ENCODE results near the gene B9D1.
A peak's percentile ranks its signal among the peaks of the same experiment; 100 is the strongest.
"Not testable (repeated sequence)": the region's sequence is repeated elsewhere in the genome, so short reads cannot be mapped to it uniquely, and the experiment has no call there.

Gene B9D1

DNA sequence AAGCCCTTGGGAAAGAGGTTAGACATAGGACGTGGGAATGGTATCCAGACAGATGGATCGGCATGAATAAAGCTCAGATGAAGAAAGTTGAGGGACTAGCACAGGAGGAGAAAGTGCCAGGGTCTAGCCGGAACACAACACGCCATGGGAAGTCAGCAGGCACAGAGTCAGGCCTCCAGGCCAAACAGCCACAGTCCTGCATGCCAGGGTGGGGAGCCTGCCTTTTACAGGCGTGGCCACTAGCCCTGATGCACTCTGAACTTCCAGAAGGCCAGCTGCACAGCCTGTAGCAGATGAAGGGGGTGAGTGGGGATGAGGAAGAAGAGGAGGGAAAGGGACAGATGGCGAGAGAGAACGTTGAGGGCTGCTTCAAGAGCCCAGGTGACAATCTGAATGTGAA is 5.2 kb downstream of the B9D1 start:
- DNase-seq = no peak

DNA sequence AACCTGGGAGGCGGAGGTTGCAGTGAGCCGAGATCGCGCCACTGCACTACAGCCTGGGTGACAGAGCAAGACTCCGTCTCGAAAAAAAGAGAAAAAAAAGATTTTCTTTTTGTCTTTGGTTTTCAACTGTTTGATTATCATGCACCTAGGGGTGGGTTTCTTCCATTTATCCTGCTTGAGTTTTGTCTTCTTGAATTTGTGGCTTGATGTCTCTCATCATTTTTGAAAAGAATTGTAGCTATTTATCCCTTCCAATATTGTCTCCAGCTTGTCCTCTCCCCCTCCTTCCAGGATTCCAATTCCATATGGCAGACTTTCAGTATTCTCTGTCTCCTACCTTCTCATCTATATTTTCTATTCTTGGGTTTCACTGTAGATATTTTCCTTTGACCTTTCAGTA is 7.8 kb downstream of the B9D1 start:
- no peak for DNase-seq

- not testable (repeated sequence) for DNase-seq
These were observed 9.1 kb downstream of the B9D1 start for GRCh38 chr17:19353401-19353800.

GRCh38 chr17:19348806-19349205 is 13.7 kb downstream of the B9D1 start:
- no peak for DNase-seq

DNA sequence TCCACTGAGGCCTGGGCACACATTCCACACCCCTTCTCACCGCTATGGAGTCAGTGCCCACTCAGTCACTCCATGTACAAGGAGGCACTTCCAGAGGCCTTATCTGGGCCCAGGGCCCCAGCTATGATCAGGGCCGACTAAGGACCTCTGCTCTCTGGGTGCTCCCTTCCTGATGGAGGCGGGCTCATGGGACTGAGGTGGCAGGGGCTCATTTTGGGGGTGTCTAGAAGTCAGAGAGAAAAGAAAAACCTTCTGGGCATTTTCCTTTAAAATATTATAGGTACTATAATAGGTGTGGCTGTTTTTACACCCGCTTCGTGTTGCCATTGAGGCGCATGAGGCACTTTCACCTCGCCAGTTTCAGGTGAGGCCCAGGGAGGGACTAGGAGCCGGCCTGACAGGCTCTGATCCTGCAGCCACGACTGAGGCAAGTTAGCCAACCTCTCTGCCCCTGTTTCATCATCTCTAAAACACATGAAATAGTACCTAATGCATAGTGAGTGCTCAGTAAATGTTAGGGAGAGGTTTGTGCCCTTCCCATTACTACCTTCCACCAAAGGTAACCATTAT is 14.4 kb downstream of the B9D1 start:
- no peak for DNase-seq

GRCh38 chr17:19347323-19348080 is 15.0 kb downstream of the B9D1 start:
- DNase-seq = no peak

- peak; percentile 64 for DNase-seq
These were observed 15.9 kb downstream of the B9D1 start for GRCh38 chr17:19346351-19347255.

DNA sequence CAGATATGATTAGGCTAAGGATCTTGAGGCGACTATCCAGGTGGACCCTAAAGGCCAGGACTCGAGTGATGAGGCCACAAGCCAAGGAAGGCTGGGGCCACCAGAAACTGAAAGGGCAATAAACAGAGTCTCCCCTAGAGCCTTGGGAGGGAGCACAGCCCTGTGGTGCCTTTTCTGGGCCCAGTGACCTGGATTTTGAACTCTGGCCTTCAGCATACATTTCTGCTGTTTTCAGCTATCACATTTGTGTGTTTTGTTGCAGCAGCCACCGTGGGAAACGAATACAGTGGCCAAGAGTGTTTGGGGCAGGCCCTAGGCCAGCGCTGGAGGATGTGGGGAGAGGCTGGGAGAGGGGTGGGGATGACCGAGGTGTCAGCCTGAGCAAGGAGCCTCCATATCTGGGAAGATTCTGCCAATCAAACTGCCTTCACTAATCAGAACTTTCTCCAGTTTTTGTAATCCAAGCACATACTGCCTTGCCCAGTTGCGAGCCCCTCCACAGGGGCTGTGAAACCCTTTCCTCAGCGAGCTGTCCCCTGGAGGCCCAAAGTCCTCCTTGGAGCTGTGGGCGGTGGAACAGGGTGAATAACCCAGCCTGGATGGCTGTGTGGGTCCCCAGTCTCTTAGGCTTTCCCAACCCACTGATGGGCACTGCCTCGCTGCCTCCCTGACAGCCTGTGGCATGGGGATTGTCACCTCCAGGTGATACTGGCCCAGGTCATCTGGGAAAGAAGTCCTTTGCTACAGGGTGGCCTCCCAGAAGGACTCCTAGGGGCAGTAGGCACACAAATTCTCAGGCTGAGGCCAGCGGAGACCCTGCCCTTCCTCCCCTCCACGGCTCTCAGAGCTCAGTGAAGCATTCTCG is 16.8 kb downstream of the B9D1 start:
- no peak for DNase-seq

- no peak for DNase-seq
These were observed 17.5 kb downstream of the B9D1 start for GRCh38 chr17:19345067-19345460.

- no peak for DNase-seq
These were observed 18.0 kb downstream of the B9D1 start for GRCh38 chr17:19344311-19345066.

DNA sequence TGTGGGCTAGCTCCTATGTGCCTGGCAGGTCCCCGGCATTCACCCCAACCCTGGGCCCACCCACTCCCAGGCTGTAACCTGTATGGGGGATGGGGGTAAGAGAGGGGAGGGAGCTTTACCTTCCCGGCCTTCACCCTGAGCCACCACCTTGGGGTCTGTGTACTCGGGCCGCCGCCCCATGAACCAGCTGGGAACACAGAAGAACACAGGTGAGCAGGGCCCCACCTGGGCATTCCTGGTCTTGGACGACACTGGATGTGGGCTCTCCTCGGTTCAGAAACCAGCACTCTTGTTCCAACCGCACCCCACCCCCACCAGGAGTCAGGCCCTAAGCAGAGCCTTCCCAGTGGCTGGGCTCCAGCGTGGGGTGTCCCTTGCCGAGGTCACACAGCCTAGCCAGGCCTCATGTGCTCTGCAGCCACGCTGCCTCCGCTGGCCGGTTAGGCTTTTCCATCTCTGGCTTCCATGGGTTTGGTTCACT is 18.8 kb downstream of the B9D1 start:
- DNase-seq = no peak

- DNase-seq = no peak
These were observed 19.3 kb downstream of the B9D1 start for GRCh38 chr17:19343256-19343630.

DNA sequence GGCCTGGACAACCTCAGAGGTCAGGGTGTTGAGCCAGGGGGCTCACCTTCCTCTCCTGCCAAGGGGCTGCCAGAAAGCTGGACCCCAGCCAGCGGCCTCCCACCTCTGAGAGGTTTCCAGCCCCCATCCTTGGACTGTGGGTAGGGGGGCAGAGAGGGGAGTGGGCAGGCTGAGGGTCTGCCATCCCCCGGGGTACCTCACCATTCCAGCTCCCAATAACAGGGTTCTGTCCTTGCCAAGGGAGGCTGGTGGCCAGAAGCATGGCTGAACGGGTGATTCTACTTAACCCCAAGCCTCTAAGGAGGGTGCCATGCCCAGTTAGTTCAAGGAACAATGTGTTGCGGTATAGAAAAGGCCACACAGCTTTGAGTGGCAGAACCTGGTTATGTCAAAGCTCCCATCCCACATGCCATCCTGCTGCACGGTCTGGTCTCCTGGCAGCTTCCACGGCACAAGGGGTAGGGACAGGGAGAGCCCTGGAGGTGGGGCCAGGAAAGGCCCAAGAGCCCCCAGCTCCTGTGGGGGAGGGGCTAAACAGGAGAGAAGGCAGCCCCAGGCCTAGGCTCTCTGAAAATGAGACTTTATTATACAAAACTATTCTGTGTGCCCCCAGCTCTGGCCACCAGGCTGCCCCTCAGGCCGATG is 19.8 kb downstream of the B9D1 start:
- no peak for DNase-seq

- no peak for DNase-seq
These were observed 20.6 kb downstream of the B9D1 start for GRCh38 chr17:19341641-19342610.

DNA sequence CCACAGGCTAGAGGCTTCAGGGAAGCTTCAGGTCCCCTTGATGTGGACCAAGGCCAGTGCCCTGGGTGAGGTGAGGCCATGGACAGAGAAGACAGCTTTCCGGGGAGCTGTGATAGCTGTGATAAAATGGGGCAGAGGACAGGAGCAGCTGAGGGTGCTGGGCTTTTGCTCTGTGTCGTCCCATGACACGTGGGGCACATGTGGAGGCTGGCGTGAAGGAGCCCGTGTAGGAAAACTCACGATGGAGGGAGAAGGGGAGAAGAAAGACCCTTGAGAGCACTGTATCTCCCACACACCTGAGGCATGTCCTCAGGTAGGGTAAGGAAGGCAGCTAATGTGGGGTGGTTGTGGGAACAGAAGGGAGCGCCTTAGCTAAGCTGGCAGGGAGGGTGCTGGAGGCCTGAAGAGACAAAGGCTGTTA is 21.3 kb downstream of the B9D1 start:
- DNase-seq = no peak

GRCh38 chr17:19339341-19339815 is 23.1 kb downstream of the B9D1 start:
- no peak for DNase-seq

DNA sequence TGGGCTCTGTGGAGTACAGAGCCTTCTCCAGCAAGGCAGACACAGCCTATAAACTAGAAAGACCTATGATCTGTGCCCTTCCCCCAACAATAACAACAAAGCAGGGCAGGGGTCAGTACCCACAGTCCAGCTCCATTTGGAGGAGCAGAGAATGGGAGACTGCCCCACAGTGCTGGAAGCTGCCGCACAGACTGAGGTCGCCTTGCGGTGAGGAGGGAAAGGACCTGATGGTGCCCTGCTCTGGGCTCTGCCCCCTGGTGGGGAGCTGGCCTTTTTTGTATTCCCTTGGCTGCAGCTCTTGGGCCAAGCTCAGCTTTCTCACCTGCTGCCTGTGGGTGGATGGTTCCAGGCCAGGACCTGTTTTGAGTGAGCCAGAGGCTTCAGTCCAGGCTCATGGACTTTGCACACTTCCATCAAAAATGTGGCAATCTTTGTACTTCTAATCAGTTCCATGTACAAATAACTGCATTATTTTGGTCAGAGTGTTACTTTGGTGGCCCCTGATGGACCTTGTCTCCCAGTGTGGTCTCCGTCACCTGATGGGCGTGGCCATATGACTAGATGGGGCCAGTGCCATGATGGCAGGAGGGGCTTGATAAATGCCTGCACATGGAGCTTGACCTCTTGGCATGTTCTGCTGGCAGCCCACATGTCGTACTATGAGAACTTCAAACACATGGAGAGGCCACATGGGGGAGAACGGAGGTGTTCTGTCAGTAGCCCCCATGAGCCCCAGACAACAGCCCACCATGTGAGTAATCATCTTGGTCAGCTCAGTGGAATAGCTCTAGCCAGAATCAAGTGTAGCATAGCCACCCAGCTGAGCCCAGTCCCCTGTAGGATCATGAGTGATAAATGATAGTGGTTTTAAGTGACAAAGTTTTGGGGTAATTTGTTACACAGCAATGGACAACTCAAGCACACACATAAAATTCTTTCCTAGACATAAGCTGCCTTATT is 24.2 kb downstream of the B9D1 start:
- DNase-seq = no peak

DNA sequence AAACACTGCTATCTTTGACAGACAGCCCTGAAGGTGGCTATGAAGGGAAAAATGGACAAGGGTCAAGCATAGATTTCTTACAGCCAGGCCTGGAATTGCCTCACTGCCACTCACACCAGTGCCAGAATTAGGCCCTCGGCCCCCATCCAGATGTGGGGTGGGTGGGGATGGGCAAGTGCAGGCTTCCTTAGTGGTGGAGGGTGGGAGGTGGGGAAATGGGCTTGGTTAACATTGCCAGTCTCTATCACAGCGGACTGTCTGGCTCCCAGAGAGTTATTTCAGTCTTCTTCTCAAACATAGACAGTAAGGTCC is 24.9 kb downstream of the B9D1 start:
- DNase-seq = no peak

All from amniotic stem cell (primary cell).